NCI-H1436 treated with DMSO at 0.1 percent for 48 hours (cell line): ENCODE data around the gene OR13J1.
"Not testable (repeated sequence)": the region's sequence is repeated elsewhere in the genome, so short reads cannot be mapped to it uniquely, and the experiment has no call there.

Experiments
- DNase-seq: peaks from one replicate; lab custom pipeline; 2025; lab: John Stamatoyannopoulos, UW

The OR13J1 gene, protein sequence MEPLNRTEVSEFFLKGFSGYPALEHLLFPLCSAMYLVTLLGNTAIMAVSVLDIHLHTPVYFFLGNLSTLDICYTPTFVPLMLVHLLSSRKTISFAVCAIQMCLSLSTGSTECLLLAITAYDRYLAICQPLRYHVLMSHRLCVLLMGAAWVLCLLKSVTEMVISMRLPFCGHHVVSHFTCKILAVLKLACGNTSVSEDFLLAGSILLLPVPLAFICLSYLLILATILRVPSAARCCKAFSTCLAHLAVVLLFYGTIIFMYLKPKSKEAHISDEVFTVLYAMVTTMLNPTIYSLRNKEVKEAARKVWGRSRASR

DNA sequence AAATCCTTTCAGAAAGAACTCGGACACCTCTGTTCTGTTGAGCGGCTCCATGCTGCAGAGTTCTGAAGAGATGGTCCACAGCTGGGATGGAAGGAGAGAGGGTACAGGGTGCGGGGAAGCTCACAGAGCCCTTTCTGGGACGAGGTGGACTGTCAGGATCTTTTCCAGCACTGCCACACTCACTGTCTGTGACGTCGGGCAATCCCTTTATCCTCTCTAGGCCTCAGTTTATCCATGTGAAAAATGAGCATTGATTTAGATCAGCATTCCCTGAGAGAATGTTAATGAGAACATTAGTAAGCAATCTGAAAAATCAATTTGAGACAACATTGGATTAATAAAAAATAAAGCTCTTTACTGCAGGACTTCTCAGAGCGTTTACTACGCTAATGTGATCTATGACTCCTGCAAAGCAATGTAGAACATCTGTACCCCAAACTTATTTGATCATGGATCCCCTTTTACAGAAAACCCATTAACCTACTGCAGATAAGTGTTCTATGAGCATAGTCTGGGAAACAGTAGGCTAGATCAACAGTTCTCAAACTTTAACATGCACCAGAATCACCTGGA is at the start of gene OR13J1:
Gene OR13J1 (minus strand): TSS at position 51 of the 573 bp plus-strand sequence. CDS start 0 bp downstream, at position 51.
- no peak for DNase-seq

- no peak for DNase-seq
Observed at GRCh38 chr9:35919212-35920008, 49.2 kb upstream of the OR13J1 start.

DNA sequence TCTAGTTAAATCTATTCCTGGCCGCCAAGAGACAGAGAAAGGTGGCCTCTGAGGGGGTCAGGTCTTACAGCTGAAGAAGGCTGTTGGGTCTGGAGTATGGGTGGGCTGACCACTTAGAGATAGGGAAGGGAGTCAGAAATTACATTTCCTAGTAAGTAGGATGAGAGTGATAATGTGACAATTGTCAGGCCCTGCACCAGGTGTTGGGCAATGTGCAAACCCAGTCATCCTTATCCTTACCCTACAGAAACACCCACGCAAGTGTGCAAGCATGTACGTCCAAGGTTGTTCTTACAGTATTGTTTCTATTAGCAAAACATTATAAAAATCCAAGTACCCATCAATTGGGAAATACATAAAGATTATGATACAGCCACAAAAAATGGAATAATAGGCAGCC is 48.6 kb upstream of the OR13J1 start:
- DNase-seq: no peak

DNA sequence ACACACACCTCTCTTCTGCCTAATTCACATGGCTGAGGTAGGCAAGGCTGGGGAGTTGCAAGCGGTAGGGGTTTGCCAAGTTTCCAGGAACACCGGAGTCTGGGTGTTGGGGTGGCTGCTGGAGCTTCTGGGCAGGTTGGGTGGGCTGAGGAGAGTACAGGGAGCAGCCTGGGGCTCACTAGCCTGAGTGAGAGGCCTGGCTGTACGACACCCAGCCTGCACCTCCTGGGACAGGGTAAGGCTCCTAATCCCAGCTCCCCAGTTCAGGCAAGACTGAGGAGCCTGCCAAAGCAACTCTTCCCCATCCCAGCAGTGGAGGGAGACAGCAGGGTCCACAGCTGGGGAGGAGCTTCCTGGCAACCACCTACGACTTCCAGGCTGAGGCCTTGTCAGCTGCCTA is 47.1 kb upstream of the OR13J1 start:
- DNase-seq: no peak

- DNase-seq: no peak
Observed at GRCh38 chr9:35915681-35916294, 45.6 kb upstream of the OR13J1 start.

DNA sequence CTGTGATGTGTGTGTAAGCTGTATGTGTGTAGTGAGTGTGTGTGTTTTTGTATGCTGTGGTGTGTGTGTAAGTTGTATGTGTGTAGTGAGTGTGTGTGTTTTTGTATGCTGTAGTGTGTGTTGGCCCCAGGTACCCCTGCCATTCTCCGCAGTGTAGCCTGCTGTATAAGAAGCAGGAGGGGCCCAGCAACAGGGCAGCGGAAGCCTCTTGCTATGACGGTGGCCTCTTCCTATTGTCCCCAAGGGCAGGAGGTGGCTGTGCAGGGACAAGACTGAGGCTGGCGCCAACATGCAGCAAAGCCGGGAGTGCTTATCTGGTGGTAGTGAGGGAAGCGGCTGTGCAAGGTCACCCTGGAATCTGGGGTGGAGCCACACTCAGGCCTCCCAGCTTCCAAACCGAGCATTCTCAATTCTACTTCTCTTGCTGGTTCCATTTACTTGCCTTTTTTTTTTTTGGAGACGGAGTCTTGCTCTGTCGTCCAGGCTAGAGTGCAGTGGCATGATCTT is 44.2 kb upstream of the OR13J1 start:
- no peak for DNase-seq

- not testable (repeated sequence) for DNase-seq
Observed at GRCh38 chr9:35913429-35913828, 43.2 kb upstream of the OR13J1 start.

GRCh38 chr9:35912791-35913400 is 42.7 kb upstream of the OR13J1 start:
- DNase-seq: no peak

GRCh38 chr9:35911690-35912089 is 41.5 kb upstream of the OR13J1 start:
- DNase-seq: no peak

GRCh38 chr9:35910613-35911359 is 40.6 kb upstream of the OR13J1 start:
- DNase-seq: no peak

- DNase-seq: no peak
Observed at GRCh38 chr9:35909687-35910612, 39.7 kb upstream of the OR13J1 start.

GRCh38 chr9:35909274-35909673 is 39.1 kb upstream of the OR13J1 start, which contains the start of gene SPAAR:
Gene SPAAR, plus strand, starts transcription at chr9:35909490. Its CDS starts 974 bp downstream, at chr9:35910464.
- DNase-seq: no peak

DNA sequence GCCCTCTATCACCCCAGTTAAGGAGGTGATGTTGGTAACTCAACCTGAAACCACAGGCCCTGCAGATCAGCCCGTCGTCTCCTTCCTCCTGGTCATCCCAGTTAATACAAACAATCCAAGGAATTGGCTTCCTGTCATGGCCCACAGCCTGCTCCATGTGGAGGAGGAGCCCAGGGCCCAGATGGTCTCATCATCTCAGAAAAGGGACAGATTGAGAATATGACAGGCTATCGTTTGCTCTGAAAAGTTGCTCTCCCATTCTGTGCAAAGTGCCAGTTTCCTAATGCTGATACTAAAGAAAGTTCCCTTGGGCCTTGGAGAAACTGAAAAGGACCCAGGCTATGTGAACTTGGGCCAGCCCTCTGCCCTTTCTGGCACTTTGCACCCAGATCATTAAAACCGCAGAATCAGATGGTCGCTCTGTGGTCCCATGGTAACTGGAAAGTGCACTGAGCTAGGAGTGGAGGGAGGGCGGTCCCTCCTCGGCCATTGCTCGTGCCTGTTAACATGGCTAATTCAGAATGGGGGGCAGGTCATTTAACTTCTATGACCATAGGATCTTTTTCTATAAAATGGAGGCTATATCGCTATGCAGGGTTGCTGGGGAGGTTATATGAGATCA is 38.4 kb upstream of the OR13J1 start:
- DNase-seq: no peak

DNA sequence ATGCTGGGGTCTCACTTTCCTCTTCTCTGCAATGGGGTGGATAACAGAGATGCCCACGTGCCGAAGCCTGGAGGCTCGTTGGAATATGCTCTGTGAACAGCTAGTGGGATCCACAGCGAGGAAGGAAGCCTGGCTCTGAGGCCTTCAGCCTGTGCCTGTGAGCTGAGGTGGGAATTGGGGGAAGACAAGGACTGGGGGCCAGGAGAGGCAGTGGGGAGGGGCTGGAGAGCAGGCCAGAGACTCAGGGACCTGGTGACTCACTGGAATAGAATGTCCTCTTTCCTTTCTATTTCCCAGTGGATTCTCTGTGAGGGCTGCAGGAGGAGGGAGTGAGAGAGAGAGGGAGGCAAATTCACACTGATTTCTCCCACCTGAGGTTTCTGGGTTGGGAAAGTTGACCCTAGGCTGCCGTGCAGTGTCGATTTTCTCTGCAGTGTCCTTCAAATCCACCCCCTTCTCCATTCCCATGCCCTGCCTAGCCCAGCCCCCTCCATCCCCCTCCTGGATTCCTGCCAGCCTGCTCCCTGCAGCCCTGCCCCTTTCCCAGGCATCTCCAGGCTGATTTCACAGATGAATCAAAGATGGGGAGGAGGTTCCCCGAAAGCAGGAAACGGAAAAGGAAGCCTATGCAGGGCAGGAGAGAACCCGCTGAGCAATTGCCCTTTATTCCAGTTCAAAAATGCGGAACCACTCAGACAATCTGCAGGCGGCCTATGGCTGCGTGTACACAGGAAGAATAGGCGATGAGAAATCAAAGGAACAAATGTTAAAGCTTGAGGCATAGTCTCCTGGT is 37.7 kb upstream of the OR13J1 start:
- no peak for DNase-seq

DNA sequence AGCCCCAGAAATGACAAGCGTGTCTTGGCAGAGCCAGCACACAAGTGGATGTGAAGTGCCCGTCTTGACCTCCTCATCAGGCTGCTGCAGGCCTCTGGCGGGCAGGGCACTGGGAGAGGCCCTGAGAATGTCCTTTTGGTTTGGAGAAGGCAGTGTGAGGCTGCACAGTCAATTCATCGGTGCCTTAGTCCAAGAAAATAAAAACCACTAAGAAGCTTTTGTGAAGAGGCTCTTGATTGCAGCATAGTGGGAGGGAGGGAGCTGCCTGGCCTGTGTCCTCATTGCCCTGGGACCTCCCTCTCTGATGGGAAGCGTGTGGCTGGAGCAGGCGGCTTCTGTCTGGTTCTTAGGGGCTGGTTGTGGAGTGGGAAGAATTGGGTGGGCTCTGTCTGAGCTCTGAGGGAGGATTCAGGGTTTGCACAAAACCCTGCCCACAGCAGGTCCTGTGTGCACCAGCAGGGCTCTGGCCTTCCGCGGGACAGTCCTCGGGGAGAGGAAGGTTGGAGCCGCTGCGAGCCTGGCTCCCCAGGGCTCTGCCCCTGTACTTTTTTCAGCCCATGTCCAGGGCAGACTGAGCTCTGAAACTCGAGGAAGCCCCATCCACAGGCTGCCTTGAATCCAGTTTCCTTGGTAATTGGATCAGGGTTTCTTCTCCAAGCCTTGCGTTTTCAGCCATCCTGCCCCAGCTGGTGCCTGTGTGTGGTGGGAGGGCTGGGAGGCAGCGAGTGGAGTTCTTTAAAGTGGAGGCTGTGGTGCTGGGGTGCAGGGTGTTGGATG is 36.9 kb upstream of the OR13J1 start:
- no peak for DNase-seq

- DNase-seq: no peak
Observed at GRCh38 chr9:35905912-35906679, 35.9 kb upstream of the OR13J1 start, which contains the start of gene HRCT1. Gene HRCT1, plus strand, starts transcription at chr9:35906202. Its CDS starts 86 bp downstream, at chr9:35906288.
